ENCODE data around the gene SLC25A21. TPM values are rescaled to one million over a fixed set of nuclear protein-coding genes. Genes with fewer than 3 reads are reported as not detected.
A peak's percentile ranks its signal among the peaks of the same experiment; 100 is the strongest.

Gene SLC25A21
- total and polyA plus RNA-seq, 2 of the 13 experiments (the other 11 are each of a cell fraction or from before 2014, with no cell fraction given), result 1.9 to 2.9 TPM

DNA sequence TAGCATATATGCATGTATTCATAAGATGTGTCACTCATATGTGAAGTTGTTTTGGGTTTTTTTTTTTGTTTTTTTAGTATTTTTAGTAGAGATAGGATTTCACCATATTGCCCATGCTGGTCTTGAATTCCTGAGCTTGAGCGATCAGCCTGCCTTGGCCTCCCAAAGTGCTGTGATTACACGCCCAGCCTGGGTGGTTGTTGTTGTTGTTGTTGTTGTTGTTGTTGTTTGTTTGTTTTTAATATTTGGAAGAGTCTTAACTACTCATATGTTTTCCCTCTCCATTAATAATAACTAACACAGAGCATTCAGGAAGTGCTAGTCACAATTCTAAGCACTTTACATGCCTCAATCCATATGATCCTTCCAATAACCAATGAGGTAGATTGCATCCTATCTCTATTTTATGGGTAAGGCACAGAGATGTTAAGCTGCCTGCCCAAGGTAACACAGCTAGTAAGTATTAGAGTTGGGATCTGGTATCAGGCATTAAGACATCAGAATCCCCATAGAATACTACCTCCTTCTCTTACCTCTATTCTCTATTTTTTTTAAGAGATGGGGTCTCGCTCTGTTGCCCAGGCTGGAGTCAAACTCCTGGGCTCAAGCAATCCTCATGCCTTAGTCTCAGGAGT lies 27.6 kb downstream of the SLC25A21 start:
- POLR2A ChIA-PET, result no interaction called here
- H3K27me3 ChIP-seq (ENCODE audit: control insufficient read depth in 1 of 2, insufficient read depth in 2 of 2, low read length in 2 of 2), result no peaks in the 10 kb centered on the region
- no TSS peak for BruUV-seq (replicated peaks)

More for the DNA sequence above, 27.6 kb downstream of the SLC25A21 start:
- in situ Hi-C loops (cut with HindIII; ENCODE audit: extremely low pct_ligation_motif_present, low pct_unique_long_range_greater_than_20kb) (no loop called here), intact Hi-C loops (cut with micrococcal nuclease; ENCODE audit: unreplicated experiment) (no loop called here)
- Histone ChIP-seq H3K27ac (ENCODE audit: extremely low read length, insufficient read depth, low read length) (no peak overlapping the region), H3K9me3 (ENCODE audit: low read length) (no peaks in the 10 kb centered on the region), H3K4me2 (ENCODE audit: low read depth, low read length) (no peak overlapping the region), H3K79me2 (ENCODE audit: insufficient read depth, low read length) (no peaks in the 10 kb centered on the region), H3K4me3 (replicated peaks in 1 of 3; ENCODE audit: insufficient read depth in 1 of 3, low read depth in 2 of 3, low read length in 3 of 3) (no peak overlapping the region), H3K36me3 (replicated peaks in 1 of 2; ENCODE audit: control insufficient read depth in 1 of 2, insufficient read depth in 2 of 2, low read length in 2 of 2) (no peaks in the 10 kb centered on the region), H2AFZ (ENCODE audit: low read length) (no peak overlapping the region), H3K9ac (ENCODE audit: insufficient read depth, low read depth, low read length) (no peak overlapping the region), H4K20me1 (ENCODE audit: insufficient read depth, low read length) (no peaks in the 10 kb centered on the region), H3K4me1 (ENCODE audit: insufficient read depth, low read length) (no peaks in the 10 kb centered on the region)
- 47% methylated on average over 3 of the region's 3 CpGs for WGBS (ENCODE audit: low lambda C conversion rate)
- FAIRE-seq (no peak), ATAC-seq (no peak), DNase-seq (ENCODE audit: low spot score) (no peak)
- CTCF ChIA-PET (ENCODE audit: low intra/inter-chr PET ratio, low total read pairs), result no interaction called here
- TF ChIP-seq HMG20B (CRISPR knock-in tag; conservative IDR thresholded peaks at IDR 0.05) (no peak), ZNF619 (CRISPR knock-in tag; IDR thresholded peaks at IDR 0.05) (no peak), ZNF138 (CRISPR knock-in tag; IDR thresholded peaks at IDR 0.05; ENCODE audit: low read depth) (no peak), FOXP1 (IDR thresholded peaks at IDR 0.05) (peak; percentile 95), FOXP1 (CRISPR knock-in tag; IDR thresholded peaks at IDR 0.05) (no peak)
- TF ChIP-seq, protein P1, sequence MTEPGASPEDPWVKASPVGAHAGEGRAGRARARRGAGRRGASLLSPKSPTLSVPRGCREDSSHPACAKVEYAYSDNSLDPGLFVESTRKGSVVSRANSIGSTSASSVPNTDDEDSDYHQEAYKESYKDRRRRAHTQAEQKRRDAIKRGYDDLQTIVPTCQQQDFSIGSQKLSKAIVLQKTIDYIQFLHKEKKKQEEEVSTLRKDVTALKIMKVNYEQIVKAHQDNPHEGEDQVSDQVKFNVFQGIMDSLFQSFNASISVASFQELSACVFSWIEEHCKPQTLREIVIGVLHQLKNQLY (CRISPR knock-in tag; IDR thresholded peaks at IDR 0.05), result no peak
- TF ChIP-seq, protein P2, sequence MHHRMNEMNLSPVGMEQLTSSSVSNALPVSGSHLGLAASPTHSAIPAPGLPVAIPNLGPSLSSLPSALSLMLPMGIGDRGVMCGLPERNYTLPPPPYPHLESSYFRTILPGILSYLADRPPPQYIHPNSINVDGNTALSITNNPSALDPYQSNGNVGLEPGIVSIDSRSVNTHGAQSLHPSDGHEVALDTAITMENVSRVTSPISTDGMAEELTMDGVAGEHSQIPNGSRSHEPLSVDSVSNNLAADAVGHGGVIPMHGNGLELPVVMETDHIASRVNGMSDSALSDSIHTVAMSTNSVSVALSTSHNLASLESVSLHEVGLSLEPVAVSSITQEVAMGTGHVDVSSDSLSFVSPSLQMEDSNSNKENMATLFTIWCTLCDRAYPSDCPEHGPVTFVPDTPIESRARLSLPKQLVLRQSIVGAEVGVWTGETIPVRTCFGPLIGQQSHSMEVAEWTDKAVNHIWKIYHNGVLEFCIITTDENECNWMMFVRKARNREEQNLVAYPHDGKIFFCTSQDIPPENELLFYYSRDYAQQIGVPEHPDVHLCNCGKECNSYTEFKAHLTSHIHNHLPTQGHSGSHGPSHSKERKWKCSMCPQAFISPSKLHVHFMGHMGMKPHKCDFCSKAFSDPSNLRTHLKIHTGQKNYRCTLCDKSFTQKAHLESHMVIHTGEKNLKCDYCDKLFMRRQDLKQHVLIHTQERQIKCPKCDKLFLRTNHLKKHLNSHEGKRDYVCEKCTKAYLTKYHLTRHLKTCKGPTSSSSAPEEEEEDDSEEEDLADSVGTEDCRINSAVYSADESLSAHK (CRISPR knock-in tag; IDR thresholded peaks at IDR 0.05; ENCODE audit: borderline replicate concordance), result no peak
